OCI-LY1 (cell line): ENCODE results near the gene DCAF5.
A peak's percentile ranks its signal among the peaks of the same experiment; 100 is the strongest.
"Not testable (repeated sequence)": the region's sequence is repeated elsewhere in the genome, so short reads cannot be mapped to it uniquely, and the experiment has no call there.

Source experiments
- H2AFZ ChIP-seq: fragments of 200-600 bp; sonication (generic), shearing (Covaris generic); 2 replicates; pipeline ENCODE4 v1.6.0; 2014; ENCODE audit warnings: antibody characterized with exemption, mild to moderate bottlenecking, low read length
- H3F3A ChIP-seq: fragments of 200-600 bp; sonication (generic), shearing (Covaris generic); 2 replicates; pipeline ENCODE4 v1.6.0; 2014; ENCODE audit warnings: mild to moderate bottlenecking, antibody characterized with exemption, low read length, moderate library complexity; ENCODE audit not compliant: insufficient read depth
- H3K27ac ChIP-seq: fragments of 200-600 bp; sonication (generic); 2 replicates; pipeline ENCODE4 v1.5.1; 2014; ENCODE audit warnings: low read length, mixed run types, mild to moderate bottlenecking, low read depth; ENCODE audit not compliant: poor library complexity, severe bottlenecking
- H3K27me3 ChIP-seq: fragments of 200-600 bp; sonication (generic); 2 replicates; pipeline ENCODE4 v1.6.0; 2014; ENCODE audit warnings: antibody characterized with exemption, mild to moderate bottlenecking, low read length, moderate library complexity; ENCODE audit not compliant: insufficient read depth
- H3K36me3 ChIP-seq: fragments of 200-600 bp; sonication (generic); 2 replicates; pipeline ENCODE4 v1.6.1; 2014; ENCODE audit warnings: mild to moderate bottlenecking, antibody characterized with exemption, low read length, moderate library complexity, mixed read lengths; ENCODE audit not compliant: insufficient read depth
- H3K4me1 ChIP-seq: fragments of 200-600 bp; sonication (generic); 2 replicates; pipeline ENCODE4 v1.5.1; 2014; ENCODE audit warnings: mild to moderate bottlenecking, low read length, moderate library complexity; ENCODE audit not compliant: insufficient read depth, severe bottlenecking
- H3K4me2 ChIP-seq: fragments of 200-600 bp; sonication (generic), shearing (Covaris generic); 2 replicates; pipeline ENCODE4 v1.6.1; 2014; ENCODE audit warnings: low read length
- H3K4me3 ChIP-seq: fragments of 200-600 bp; sonication (generic); 2 replicates; pipeline ENCODE4 v1.5.1; 2014; ENCODE audit warnings: low read length, low read depth, mild to moderate bottlenecking, mixed read lengths; ENCODE audit not compliant: poor library complexity, severe bottlenecking
- H3K79me2 ChIP-seq: fragments of 200-600 bp; shearing (Covaris generic); 2 replicates; pipeline ENCODE4 v1.6.1; 2016; ENCODE audit warnings: mixed run types, low read length, mixed read lengths; ENCODE audit not compliant: insufficient read depth
- H3K9ac ChIP-seq: fragments of 200-600 bp; sonication (generic), shearing (Covaris generic); 2 replicates; pipeline ENCODE4 v1.6.1; 2014; ENCODE audit warnings: mild to moderate bottlenecking, low read length, mixed read lengths
- H3K9me2 ChIP-seq: fragments of 200-600 bp; sonication (generic), shearing (Covaris generic); 2 replicates; pipeline ENCODE4 v1.6.1; 2014; ENCODE audit warnings: low read depth, mild to moderate bottlenecking, low read length, mixed read lengths
- H3K9me3 ChIP-seq: fragments of 200-600 bp; shearing (Covaris generic); 2 replicates; pipeline ENCODE4 v1.6.1; 2014; ENCODE audit warnings: low read length, mixed read lengths
- H4K20me1 ChIP-seq: fragments of 200-600 bp; sonication (generic), shearing (Covaris generic); 2 replicates; pipeline ENCODE4 v1.6.0; 2016; ENCODE audit warnings: mild to moderate bottlenecking, low read length; ENCODE audit not compliant: insufficient read depth
- CTCF ChIP-seq: fragments of 200-600 bp; sonication (generic), shearing (Covaris generic); IDR thresholded peaks from 2 replicates; pipeline ENCODE4 v1.5.1; 2017; ENCODE audit warnings: mild to moderate bottlenecking, antibody characterized with exemption, low read length, moderate library complexity, mixed read lengths
- EZH2 ChIP-seq: fragments of 200-600 bp; sonication (generic), shearing (Covaris generic); IDR thresholded peaks from 2 replicates; pipeline ENCODE4 v1.8.0; 2017; ENCODE audit warnings: borderline replicate concordance, mixed run types, mild to moderate bottlenecking, antibody characterized with exemption, low read length, moderate library complexity, mixed read lengths

The DCAF5 gene

GRCh38 chr14:69191340-69192111 lies 38.6 kb upstream of the DCAF5 start, which contains the start of gene EXD2:
Gene EXD2, plus strand, starts transcription at chr14:69191498. Its CDS starts 17,973 bp downstream, at chr14:69209471.
- no peak within 1 kb of the TSS for H3K27ac ChIP-seq
- H3K27me3 ChIP-seq: no peaks in the 10 kb centered on the region
- TF ChIP-seq CTCF: no peak
- TF ChIP-seq EZH2: no peak
- peak within 1 kb of the TSS; percentile 59 for H3K9ac ChIP-seq
- no peaks in the 10 kb centered on the region for H3F3A ChIP-seq
- H3K4me3 ChIP-seq: peak within 1 kb of the TSS; percentile 66
- no peaks in the 10 kb centered on the region for H3K9me2 ChIP-seq
- no peaks in the 10 kb centered on the region for H4K20me1 ChIP-seq
- H3K36me3 ChIP-seq: no peaks in the 10 kb centered on the region
- peaks cover 10% of the 10 kb centered on the region for H3K4me1 ChIP-seq
- peak within 1 kb of the TSS; percentile 82 for H3K4me2 ChIP-seq
- H3K79me2 ChIP-seq: no peaks in the 10 kb centered on the region
- H2AFZ ChIP-seq: 0 out of 2 replicates have a peak within 1 kb of the TSS, but pooled peaks have one; percentile 58
- H3K9me3 ChIP-seq: no peaks in the 10 kb centered on the region

GRCh38 chr14:69190191-69190590 lies 37.3 kb upstream of the DCAF5 start:
- TF ChIP-seq EZH2 (no peak), CTCF (no peak)
- Histone ChIP-seq H2AFZ (no peak overlapping the region), H3K27me3 (no peaks in the 10 kb centered on the region), H3F3A (no peaks in the 10 kb centered on the region), H3K27ac (no peak overlapping the region), H3K9me3 (no peaks in the 10 kb centered on the region), H3K4me3 (no peak overlapping the region), H4K20me1 (no peaks in the 10 kb centered on the region), H3K9me2 (no peaks in the 10 kb centered on the region), H3K79me2 (no peaks in the 10 kb centered on the region), H3K4me2 (no peak overlapping the region), H3K4me1 (peaks cover 10% of the 10 kb centered on the region), H3K9ac (no peak overlapping the region), H3K36me3 (no peaks in the 10 kb centered on the region)

- H3K79me2 ChIP-seq: no peaks in the 10 kb centered on the region
- no peaks in the 10 kb centered on the region for H3K27me3 ChIP-seq
- H2AFZ ChIP-seq: no peak overlapping the region
- no peaks in the 10 kb centered on the region for H3K9me3 ChIP-seq
- H4K20me1 ChIP-seq: no peaks in the 10 kb centered on the region
- no peak overlapping the region for H3K27ac ChIP-seq
- no peaks in the 10 kb centered on the region for H3K9me2 ChIP-seq
- TF ChIP-seq CTCF (no peak), EZH2 (no peak)
- no peaks in the 10 kb centered on the region for H3K4me1 ChIP-seq
- H3K36me3 ChIP-seq: no peaks in the 10 kb centered on the region
- H3K9ac ChIP-seq: no peak overlapping the region
- H3F3A ChIP-seq: no peaks in the 10 kb centered on the region
- H3K4me2 ChIP-seq: no peak overlapping the region
- H3K4me3 ChIP-seq: no peak overlapping the region
Measured at GRCh38 chr14:69183735-69184134, 30.8 kb upstream of the DCAF5 start.

- H3K9ac ChIP-seq, H3K9me2 ChIP-seq, H3K79me2 ChIP-seq, H3K4me2 ChIP-seq, H3K27me3 ChIP-seq, H3K9me3 ChIP-seq, H3K36me3 ChIP-seq, H3K27ac ChIP-seq, H3K4me1 ChIP-seq, H3F3A ChIP-seq, H4K20me1 ChIP-seq, H3K4me3 ChIP-seq, H2AFZ ChIP-seq: not testable (repeated sequence)
Measured at GRCh38 chr14:69182580-69182979, 29.7 kb upstream of the DCAF5 start.
